Vagina (tissue), 2 donors: ENCODE data around the gene NUMA1. TPM values are rescaled to one million over a fixed set of nuclear protein-coding genes. Genes with fewer than 3 reads are reported as not detected.

Experiments used
- DNase-seq, 2 donors: peaks; one replicate each; pipeline ENCODE4 v3.0.0-alpha.2; 2017; ENCODE audit errors: extremely low spot score in 2 of 2
- H3K27ac ChIP-seq: fragments of 200-600 bp; sonication (generic); one replicate; pipeline ENCODE4 v1.5.1; 2019
- H3K27me3 ChIP-seq: fragments of 200-600 bp; sonication (generic); one replicate; pipeline ENCODE4 v1.5.1; 2019
- H3K36me3 ChIP-seq, 2 donors: fragments of 200-600 bp; sonication (generic); one replicate each; pipeline ENCODE4 v1.5.1; 2017 to 2019
- H3K4me1 ChIP-seq: fragments of 200-600 bp; sonication (generic); one replicate; pipeline ENCODE4 v1.5.1; 2019
- H3K4me3 ChIP-seq, 2 donors: fragments of 200-600 bp; sonication (generic); 1 replicate in 1 of 2; 2 replicates in 1 of 2; pipeline ENCODE4 v1.5.1; 2016 to 2019
- H3K9me3 ChIP-seq: fragments of 200-600 bp; sonication (generic); one replicate; pipeline ENCODE4 v1.5.1; 2019
- POLR2A ChIP-seq, 2 donors: fragments of 450-650 bp; IDR thresholded peaks; one replicate each; pipeline ENCODE4 v1.6.1; 2017; ENCODE audit warnings: antibody characterized with exemption in 2 of 2, mild to moderate bottlenecking in 2 of 2, moderate library complexity in 2 of 2
- POLR2AphosphoS5 ChIP-seq, 2 donors: sonication (generic); formaldehyde crosslinking; IDR thresholded peaks; one replicate each; pipeline ENCODE4 v1.9.0; 2017; ENCODE audit warnings: antibody characterized with exemption in 2 of 2, mild to moderate bottlenecking in 2 of 2, low read depth in 1 of 2; ENCODE audit not compliant: insufficient read depth in 1 of 2
- intact Hi-C: fragments of 100-400 bp; cut with DNase I; formaldehyde crosslinking; loops from one replicate; pipeline ENCODE4 v1.15.1; 2023
- total RNA-seq: library from RNA; depleted of rRNA; stranded (reverse); fragments of >200 nt; gene quantifications from one replicate; pipeline ENCODE4 v1.2.3, GENCODE V29; 2016
- TF ChIP-seq, protein P1 (sequence below), 3 experiments: fragments of 450-650 bp in 2 of 3; fragments of 200-600 bp in 1 of 3; sonication (generic) in 1 of 3; IDR thresholded peaks; one replicate each; pipeline ENCODE4 v1.5.1; 2017 to 2019; ENCODE audit warnings: antibody characterized with exemption in 3 of 3, mild to moderate bottlenecking in 2 of 3, moderate library complexity in 2 of 3

The NUMA1 gene
- total RNA-seq, 1 donor from 2014 or later = 314 TPM

GRCh38 chr11:72123117-72123653 is 42.8 kb upstream of the NUMA1 start:
- Histone ChIP-seq H3K27me3 (no peaks in the 10 kb centered on the region), H3K9me3 (no peaks in the 10 kb centered on the region), H3K4me3 (no peak overlapping the region), H3K27ac (no peak overlapping the region), H3K36me3 (no peaks in the 10 kb centered on the region), H3K4me1 (no peaks in the 10 kb centered on the region)
- TF ChIP-seq POLR2A (IDR thresholded peaks at IDR 0.05) (no peak), POLR2AphosphoS5 (IDR thresholded peaks at IDR 0.05; ENCODE audit: insufficient read depth in 1 of 2, low read depth in 1 of 2) (no peak)
- TF ChIP-seq, protein P1, sequence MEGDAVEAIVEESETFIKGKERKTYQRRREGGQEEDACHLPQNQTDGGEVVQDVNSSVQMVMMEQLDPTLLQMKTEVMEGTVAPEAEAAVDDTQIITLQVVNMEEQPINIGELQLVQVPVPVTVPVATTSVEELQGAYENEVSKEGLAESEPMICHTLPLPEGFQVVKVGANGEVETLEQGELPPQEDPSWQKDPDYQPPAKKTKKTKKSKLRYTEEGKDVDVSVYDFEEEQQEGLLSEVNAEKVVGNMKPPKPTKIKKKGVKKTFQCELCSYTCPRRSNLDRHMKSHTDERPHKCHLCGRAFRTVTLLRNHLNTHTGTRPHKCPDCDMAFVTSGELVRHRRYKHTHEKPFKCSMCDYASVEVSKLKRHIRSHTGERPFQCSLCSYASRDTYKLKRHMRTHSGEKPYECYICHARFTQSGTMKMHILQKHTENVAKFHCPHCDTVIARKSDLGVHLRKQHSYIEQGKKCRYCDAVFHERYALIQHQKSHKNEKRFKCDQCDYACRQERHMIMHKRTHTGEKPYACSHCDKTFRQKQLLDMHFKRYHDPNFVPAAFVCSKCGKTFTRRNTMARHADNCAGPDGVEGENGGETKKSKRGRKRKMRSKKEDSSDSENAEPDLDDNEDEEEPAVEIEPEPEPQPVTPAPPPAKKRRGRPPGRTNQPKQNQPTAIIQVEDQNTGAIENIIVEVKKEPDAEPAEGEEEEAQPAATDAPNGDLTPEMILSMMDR (IDR thresholded peaks at IDR 0.05) = no peak
- no peak for DNase-seq
- intact Hi-C loops = no loop called here

GRCh38 chr11:72122607-72123006 is 42.3 kb upstream of the NUMA1 start:
- H3K4me3 ChIP-seq = no peak overlapping the region
- no peak overlapping the region for H3K27ac ChIP-seq
- H3K36me3 ChIP-seq = no peaks in the 10 kb centered on the region
- no peaks in the 10 kb centered on the region for H3K9me3 ChIP-seq
- H3K4me1 ChIP-seq = no peaks in the 10 kb centered on the region
- no peaks in the 10 kb centered on the region for H3K27me3 ChIP-seq
- TF ChIP-seq, protein P1 (IDR thresholded peaks at IDR 0.05) = no peak
- no peak for TF ChIP-seq POLR2AphosphoS5 (IDR thresholded peaks at IDR 0.05; ENCODE audit: insufficient read depth in 1 of 2, low read depth in 1 of 2)
- TF ChIP-seq POLR2A (IDR thresholded peaks at IDR 0.05) = no peak
- DNase-seq = no peak
- intact Hi-C loops = no loop called here

DNA sequence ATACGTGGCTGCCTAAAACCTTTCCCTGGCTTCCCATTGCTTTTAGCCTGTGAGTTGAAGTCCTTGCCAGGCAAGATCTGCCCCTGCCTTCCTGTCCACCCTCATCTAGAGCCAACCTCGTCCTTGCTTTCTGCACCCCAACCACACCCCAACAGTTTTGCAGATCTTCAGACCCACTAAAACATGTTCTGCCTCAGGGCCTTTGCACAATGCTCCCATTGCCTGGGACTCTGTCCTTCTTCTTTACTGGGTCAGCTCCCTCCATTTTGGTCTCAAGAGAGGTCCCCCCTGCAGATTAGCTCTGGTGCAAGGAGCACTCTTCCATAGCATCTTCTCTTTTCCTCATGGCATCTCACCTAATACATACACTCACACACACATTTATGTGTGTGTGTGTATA is 40.6 kb upstream of the NUMA1 start:
- intact Hi-C loops = no loop called here
- Histone ChIP-seq H3K36me3 (no peaks in the 10 kb centered on the region), H3K4me1 (no peaks in the 10 kb centered on the region), H3K27ac (no peak overlapping the region), H3K4me3 (no peak overlapping the region), H3K27me3 (no peaks in the 10 kb centered on the region), H3K9me3 (no peaks in the 10 kb centered on the region)
- no peak for TF ChIP-seq POLR2A (IDR thresholded peaks at IDR 0.05)
- no peak for DNase-seq

GRCh38 chr11:72119198-72119597 is 38.9 kb upstream of the NUMA1 start:
- Histone ChIP-seq H3K4me3 (no peak overlapping the region), H3K27me3 (no peaks in the 10 kb centered on the region), H3K9me3 (no peaks in the 10 kb centered on the region), H3K27ac (no peak overlapping the region), H3K4me1 (no peaks in the 10 kb centered on the region), H3K36me3 (no peaks in the 10 kb centered on the region)
- no peak for DNase-seq
- intact Hi-C loops = no loop called here
- TF ChIP-seq, protein P1 (IDR thresholded peaks at IDR 0.05) = no peak
- TF ChIP-seq POLR2A (IDR thresholded peaks at IDR 0.05) (no peak), POLR2AphosphoS5 (IDR thresholded peaks at IDR 0.05; ENCODE audit: insufficient read depth in 1 of 2, low read depth in 1 of 2) (no peak)

GRCh38 chr11:72116019-72116755 is 35.8 kb upstream of the NUMA1 start:
- Histone ChIP-seq H3K27me3 (no peaks in the 10 kb centered on the region), H3K36me3 (no peaks in the 10 kb centered on the region), H3K4me3 (no peak overlapping the region), H3K9me3 (no peaks in the 10 kb centered on the region), H3K27ac (no peak overlapping the region), H3K4me1 (peaks cover 16% of the 10 kb centered on the region)
- TF ChIP-seq POLR2AphosphoS5 (IDR thresholded peaks at IDR 0.05; ENCODE audit: insufficient read depth in 1 of 2, low read depth in 1 of 2) (no peak), POLR2A (IDR thresholded peaks at IDR 0.05) (no peak)
- TF ChIP-seq, protein P1 (IDR thresholded peaks at IDR 0.05) = no peak
- no peak for DNase-seq
- intact Hi-C loops = no loop called here
